Renal cortex interstitium (tissue), 11 donors: ENCODE data around the gene NBL1. TPM values are rescaled to one million over a fixed set of nuclear protein-coding genes. Genes with fewer than 3 reads are reported as not detected.

Experiments used
- DNase-seq, 11 donors: peaks; one replicate each; pipeline ENCODE4 v3.0.0-alpha.2; 2013; ENCODE audit warnings: low read depth in 9 of 11, low spot score in 4 of 11; ENCODE audit errors: extremely low read depth in 1 of 11
- polyA plus RNA-seq, 3 donors: library from polyadenylated mRNA; unstranded; fragments of 120-200 nt; gene quantifications; one replicate each; pipeline ENCODE4 v1.2.1, GENCODE V29; 2013; ENCODE audit not compliant: insufficient read length in 3 of 3

The NBL1 gene
- polyA plus RNA-seq, 3 donors = 18.2 to 28.9 (median 28.4) TPM

DNA sequence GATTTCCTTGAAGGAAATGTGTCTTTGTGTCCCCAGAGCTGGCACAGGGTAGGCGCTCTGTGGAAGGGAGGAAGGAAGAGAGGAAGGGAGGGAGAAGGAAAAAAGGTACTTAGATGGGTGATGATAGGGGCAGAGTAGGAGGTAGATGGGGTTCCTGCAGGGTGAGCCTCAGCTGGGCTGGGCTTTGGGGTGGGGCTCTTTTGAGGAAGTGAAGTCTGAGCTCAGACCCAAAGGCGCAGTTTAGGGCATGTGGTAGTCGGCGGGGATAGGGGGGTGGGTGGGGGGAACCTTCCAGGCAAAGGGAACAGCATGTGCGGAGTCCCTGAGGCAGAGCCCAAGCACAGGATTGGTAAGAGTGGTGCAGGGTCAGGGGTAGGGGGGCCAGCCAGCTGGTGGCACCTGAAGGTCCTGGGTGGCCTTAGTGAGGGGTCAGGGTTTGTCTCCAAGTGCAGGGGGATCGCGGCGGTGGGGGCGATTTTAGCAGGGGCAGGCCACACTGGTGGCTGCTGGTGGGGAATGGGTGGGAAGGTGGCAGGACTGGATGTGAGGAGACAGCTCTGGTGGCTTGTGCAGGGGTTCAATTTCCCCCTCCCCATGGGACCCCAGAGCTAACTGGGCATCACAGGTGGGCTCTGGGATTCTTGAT lies 12.1 kb downstream of the NBL1 start:
- DNase-seq = no peak

- no peak for DNase-seq
Measured at GRCh38 chr1:19656780-19657466, 12.8 kb downstream of the NBL1 start.

DNA sequence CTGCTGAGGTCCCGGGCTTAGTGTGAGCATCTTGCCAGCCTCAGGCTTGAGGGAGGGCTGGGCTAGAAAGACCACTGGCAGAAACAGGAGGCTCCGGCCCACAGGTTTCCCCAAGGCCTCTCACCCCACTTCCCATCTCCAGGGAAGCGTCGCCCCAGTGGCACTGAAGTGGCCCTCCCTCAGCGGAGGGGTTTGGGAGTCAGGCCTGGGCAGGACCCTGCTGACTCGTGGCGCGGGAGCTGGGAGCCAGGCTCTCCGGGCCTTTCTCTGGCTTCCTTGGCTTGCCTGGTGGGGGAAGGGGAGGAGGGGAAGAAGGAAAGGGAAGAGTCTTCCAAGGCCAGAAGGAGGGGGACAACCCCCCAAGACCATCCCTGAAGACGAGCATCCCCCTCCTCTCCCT lies 13.4 kb downstream of the NBL1 start:
- DNase-seq = no peak

- DNase-seq = no peak
Measured at GRCh38 chr1:19658186-19658585, 14.1 kb downstream of the NBL1 start.

- DNase-seq = no peak
Measured at GRCh38 chr1:19661721-19662228, 17.7 kb downstream of the NBL1 start.

GRCh38 chr1:19662313-19662712 lies 18.2 kb downstream of the NBL1 start:
- DNase-seq = no peak

- DNase-seq = no peak
Measured at GRCh38 chr1:19664453-19665185, 20.5 kb downstream of the NBL1 start, which contains the start of gene HTR6. HTR6 (plus strand) TSS chr1:19664875; CDS start chr1:19665754, 879 bp downstream.

DNA sequence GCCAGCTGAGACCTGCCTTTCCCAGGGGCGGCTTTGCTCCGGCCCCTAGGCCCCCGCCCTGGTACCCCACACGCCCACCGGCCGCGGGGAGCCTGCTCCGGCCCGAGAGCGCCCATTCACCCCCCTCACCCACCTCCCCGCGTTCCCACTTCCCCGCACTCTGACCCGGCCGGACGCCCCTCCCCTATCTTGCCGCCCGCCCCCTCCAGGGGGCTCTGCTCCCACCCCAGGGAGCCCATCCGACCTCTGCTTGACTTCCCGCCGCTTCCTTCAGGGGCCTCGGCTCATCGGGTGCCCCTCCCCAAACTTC lies 21.0 kb downstream of the NBL1 start:
- DNase-seq = no peak

- DNase-seq = no peak
Measured at GRCh38 chr1:19665496-19666465, 21.7 kb downstream of the NBL1 start.

- DNase-seq = no peak
Measured at GRCh38 chr1:19668888-19669287, 24.8 kb downstream of the NBL1 start.

- no peak for DNase-seq
Measured at GRCh38 chr1:19670787-19671186, 26.7 kb downstream of the NBL1 start.

GRCh38 chr1:19672237-19672636 lies 28.1 kb downstream of the NBL1 start:
- no peak for DNase-seq

- DNase-seq = no peak
Measured at GRCh38 chr1:19675797-19676196, 31.7 kb downstream of the NBL1 start.

- peak in 10 of 11 donors; percentile 29 to 79 (median 68) for DNase-seq
Measured at GRCh38 chr1:19676438-19676922, 32.4 kb downstream of the NBL1 start.

DNA sequence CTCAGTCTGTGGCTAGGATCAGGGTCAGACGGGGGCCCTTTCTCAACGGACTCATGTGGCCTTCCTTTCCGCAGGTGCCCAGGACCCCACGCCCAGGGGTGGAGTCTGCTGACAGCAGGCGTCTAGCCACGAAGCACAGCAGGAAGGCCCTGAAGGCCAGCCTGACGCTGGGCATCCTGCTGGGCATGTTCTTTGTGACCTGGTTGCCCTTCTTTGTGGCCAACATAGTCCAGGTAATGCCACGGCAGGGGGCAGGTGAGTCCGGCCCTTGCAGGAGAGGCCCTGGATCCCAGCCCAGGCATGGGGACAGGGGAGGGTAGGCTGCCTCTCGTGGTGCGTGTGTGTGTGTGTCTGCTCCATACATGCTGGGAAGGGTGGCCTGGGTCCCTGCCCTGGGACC lies 34.4 kb downstream of the NBL1 start:
- DNase-seq = no peak

DNA sequence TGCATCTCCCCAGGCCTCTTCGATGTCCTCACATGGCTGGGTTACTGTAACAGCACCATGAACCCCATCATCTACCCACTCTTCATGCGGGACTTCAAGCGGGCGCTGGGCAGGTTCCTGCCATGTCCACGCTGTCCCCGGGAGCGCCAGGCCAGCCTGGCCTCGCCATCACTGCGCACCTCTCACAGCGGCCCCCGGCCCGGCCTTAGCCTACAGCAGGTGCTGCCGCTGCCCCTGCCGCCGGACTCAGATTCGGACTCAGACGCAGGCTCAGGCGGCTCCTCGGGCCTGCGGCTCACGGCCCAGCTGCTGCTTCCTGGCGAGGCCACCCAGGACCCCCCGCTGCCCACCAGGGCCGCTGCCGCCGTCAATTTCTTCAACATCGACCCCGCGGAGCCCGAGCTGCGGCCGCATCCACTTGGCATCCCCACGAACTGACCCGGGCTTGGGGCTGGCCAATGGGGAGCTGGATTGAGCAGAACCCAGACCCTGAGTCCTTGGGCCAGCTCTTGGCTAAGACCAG lies 34.9 kb downstream of the NBL1 start:
- no peak for DNase-seq

GRCh38 chr1:19679691-19680090 lies 35.6 kb downstream of the NBL1 start:
- DNase-seq = no peak

- DNase-seq = no peak
Measured at GRCh38 chr1:19680644-19681043, 36.5 kb downstream of the NBL1 start.

DNA sequence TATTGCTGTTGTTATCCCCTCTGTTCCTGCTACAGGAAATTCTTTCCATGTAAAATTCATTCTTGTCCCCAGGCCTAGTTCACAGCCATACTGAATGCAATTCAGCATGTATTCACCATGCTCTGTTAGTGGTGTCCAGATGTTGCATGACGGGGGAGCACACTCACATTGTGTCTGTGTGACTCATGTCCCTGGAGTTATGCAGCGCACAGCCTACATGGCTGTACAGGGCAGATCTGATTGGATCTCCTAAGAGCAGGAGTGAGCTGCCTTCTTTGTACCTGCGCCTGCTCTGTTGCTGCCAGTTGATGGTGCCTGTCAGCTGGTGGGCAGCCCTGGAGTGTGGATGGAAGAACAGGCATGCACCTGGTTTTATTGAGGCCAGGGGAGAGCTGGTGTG lies 38.1 kb downstream of the NBL1 start:
- DNase-seq = no peak
